Measurements from ENCODE around the gene IRAK1. TPM values are rescaled to one million over a fixed set of nuclear protein-coding genes. Genes with fewer than 3 reads are reported as not detected.

IRAK1 gene
- total and polyA plus RNA-seq, 2 of the 8 experiments (the other 6 are each of a cell fraction or from before 2014, with no cell fraction given), result 26.6 to 41.7 TPM

DNA sequence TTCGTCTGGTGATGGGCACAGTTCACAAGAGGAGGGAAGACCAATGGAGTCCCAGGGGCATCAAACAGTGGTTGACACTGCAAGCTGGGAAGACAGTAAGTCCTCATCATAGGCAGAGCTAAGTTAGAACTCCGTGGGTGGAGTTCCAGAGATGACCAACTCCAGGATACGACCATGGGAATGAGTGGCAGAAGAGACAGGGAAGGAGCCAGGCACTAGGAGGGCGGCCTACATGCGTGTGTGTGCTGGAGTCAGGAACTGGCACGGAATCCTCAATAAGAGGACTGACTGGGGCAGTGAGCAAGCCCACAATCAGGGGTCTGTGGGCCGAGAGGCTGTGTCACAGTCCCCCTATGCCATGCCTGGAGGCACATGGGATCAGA, 30.4 kb upstream of the IRAK1 start:
- H3K4me3 ChIP-seq (ENCODE audit: extremely low read depth in 1 of 4, insufficient read depth in 2 of 4, low read depth in 3 of 4, low read length in 4 of 4), result no peak overlapping the region
- H3K9me3 ChIP-seq (ENCODE audit: insufficient read depth in 2 of 2, low read depth in 1 of 2, low read length in 1 of 2), result no peaks in the 10 kb centered on the region
- no peak overlapping the region for H3K9ac ChIP-seq (replicated peaks in 1 of 4; ENCODE audit: extremely low read depth in 1 of 4, low read depth in 3 of 4, low read length in 3 of 4)
- H3K4ac ChIP-seq (replicated peaks; ENCODE audit: insufficient read length, low read depth, low read length), result no peak overlapping the region
- no peak overlapping the region for H3K4me2 ChIP-seq (ENCODE audit: insufficient read depth in 1 of 2, low read depth in 2 of 2, low read length in 2 of 2)
- H2BK120ac ChIP-seq (replicated peaks; ENCODE audit: low read depth, low read length), result no peak overlapping the region
- ChIA-PET POLR2A (ENCODE audit: partially characterized antibody) (interaction anchor here (1.0 kb wide), 1 partner anchor 10 kb away, joined by 3 read pairs; no protein-coding TSS in a partner anchor), CTCF (ENCODE audit: partially characterized antibody) (interaction anchor here (0.7 to 2.0 kb wide), 7 partner anchors 11 to 54 kb away, joined by 3 to 6 read pairs (median 5); partner anchors contain the start of gene IRAK1)
- no peak overlapping the region for H3K14ac ChIP-seq (ENCODE audit: insufficient read length)
- no peaks in the 10 kb centered on the region for H3K23me2 ChIP-seq (ENCODE audit: low read depth, low read length)
- H4K20me1 ChIP-seq (replicated peaks in 1 of 2; ENCODE audit: control insufficient read depth in 1 of 2, insufficient read depth in 2 of 2, low read length in 2 of 2), result peaks cover 0 to 2% of the 10 kb centered on the region in 2 experiments
- no peak overlapping the region for H2BK5ac ChIP-seq (ENCODE audit: low read depth, low read length)
- no peak overlapping the region; the same call in 1 of the 2 replicates for H4K8ac ChIP-seq (ENCODE audit: extremely low read depth, insufficient read depth, low read length)
- no peak overlapping the region for H3K23ac ChIP-seq (ENCODE audit: insufficient read length)
- H2AK5ac ChIP-seq (ENCODE audit: low read depth, low read length), result no peak overlapping the region
- no peaks in the 10 kb centered on the region; a peak in 1 of 7 replicates for H3K4me1 ChIP-seq (replicated peaks in 1 of 4; ENCODE audit: control insufficient read depth in 3 of 4, insufficient read depth in 4 of 4, low read length in 3 of 4)
- H4K91ac ChIP-seq (replicated peaks; ENCODE audit: insufficient read length, low read length), result no peak overlapping the region
- no peaks in the 10 kb centered on the region; a peak in 1 of 8 replicates for H3K36me3 ChIP-seq (ENCODE audit: control insufficient read depth in 2 of 4, insufficient read depth in 4 of 4, low read length in 3 of 4)
- peaks cover 0 to 39% of the 10 kb centered on the region in 2 experiments; a peak in 2 of 4 replicates for H3K79me2 ChIP-seq (ENCODE audit: control insufficient read depth in 1 of 2, insufficient read depth in 2 of 2, low read length in 2 of 2)
- 86% methylated on average over 1 of the region's 7 CpGs; no CpG with 5 or more reads in 1 of the 2 experiments for WGBS, 2 experiments (ENCODE audit: extremely low coverage in 1 of 2, insufficient coverage in 1 of 2, insufficient read length in 1 of 2, insufficient replicate concordance in 2 of 2, low coverage in 1 of 2, low lambda C conversion rate in 2 of 2, missing lambda C conversion rate in 1 of 2)
- H2AFZ ChIP-seq (ENCODE audit: low read length), result no peak overlapping the region
- H2BK12ac ChIP-seq (ENCODE audit: low read depth, low read length), result no peak overlapping the region
- H4K5ac ChIP-seq (ENCODE audit: insufficient read length, low read depth, low read length), result no peak overlapping the region
- no peak for DNase-seq (ENCODE audit: low read depth in 1 of 2, low spot score in 2 of 2)
- no peak overlapping the region for H3K18ac ChIP-seq (ENCODE audit: extremely low read depth, low read length)
- no peak for FAIRE-seq
- no peak overlapping the region for H3K27ac ChIP-seq (ENCODE audit: low read depth, low read length)
- TF ChIP-seq MAFK (IDR thresholded peaks at IDR 0.05; ENCODE audit: low read depth, low read length) (no peak), SP1 (IDR thresholded peaks at IDR 0.05; ENCODE audit: low read depth, low read length) (no peak), PHF8 (conservative IDR thresholded peaks at IDR 0.05; ENCODE audit: low read depth, low read length) (no peak), POLR2AphosphoS5 (IDR thresholded peaks at IDR 0.05; ENCODE audit: low read depth, low read length) (no peak), POLR2A (IDR thresholded peaks at IDR 0.05; ENCODE audit: control extremely low read depth in 1 of 2, low read depth in 2 of 2, low read length in 2 of 2) (no peak), CBX5 (IDR thresholded peaks at IDR 0.05; ENCODE audit: low read depth, low read length) (no peak), CHD1 (IDR thresholded peaks at IDR 0.05; ENCODE audit: low read depth, low read length) (no peak), ZNF274 (IDR thresholded peaks at IDR 0.05; ENCODE audit: borderline replicate concordance, extremely low read depth, low read length) (no peak), YY1 (IDR thresholded peaks at IDR 0.05; ENCODE audit: low read depth, low read length) (no peak), EGR1 (IDR thresholded peaks at IDR 0.05; ENCODE audit: borderline replicate concordance, low read depth, low read length) (no peak)
- TF ChIP-seq, protein P1, sequence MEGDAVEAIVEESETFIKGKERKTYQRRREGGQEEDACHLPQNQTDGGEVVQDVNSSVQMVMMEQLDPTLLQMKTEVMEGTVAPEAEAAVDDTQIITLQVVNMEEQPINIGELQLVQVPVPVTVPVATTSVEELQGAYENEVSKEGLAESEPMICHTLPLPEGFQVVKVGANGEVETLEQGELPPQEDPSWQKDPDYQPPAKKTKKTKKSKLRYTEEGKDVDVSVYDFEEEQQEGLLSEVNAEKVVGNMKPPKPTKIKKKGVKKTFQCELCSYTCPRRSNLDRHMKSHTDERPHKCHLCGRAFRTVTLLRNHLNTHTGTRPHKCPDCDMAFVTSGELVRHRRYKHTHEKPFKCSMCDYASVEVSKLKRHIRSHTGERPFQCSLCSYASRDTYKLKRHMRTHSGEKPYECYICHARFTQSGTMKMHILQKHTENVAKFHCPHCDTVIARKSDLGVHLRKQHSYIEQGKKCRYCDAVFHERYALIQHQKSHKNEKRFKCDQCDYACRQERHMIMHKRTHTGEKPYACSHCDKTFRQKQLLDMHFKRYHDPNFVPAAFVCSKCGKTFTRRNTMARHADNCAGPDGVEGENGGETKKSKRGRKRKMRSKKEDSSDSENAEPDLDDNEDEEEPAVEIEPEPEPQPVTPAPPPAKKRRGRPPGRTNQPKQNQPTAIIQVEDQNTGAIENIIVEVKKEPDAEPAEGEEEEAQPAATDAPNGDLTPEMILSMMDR (IDR thresholded peaks at IDR 0.05; ENCODE audit: control extremely low read depth in 1 of 3, insufficient read depth in 1 of 3, low read depth in 1 of 3, low read length in 3 of 3), result no peak
- TF ChIP-seq, protein P2, sequence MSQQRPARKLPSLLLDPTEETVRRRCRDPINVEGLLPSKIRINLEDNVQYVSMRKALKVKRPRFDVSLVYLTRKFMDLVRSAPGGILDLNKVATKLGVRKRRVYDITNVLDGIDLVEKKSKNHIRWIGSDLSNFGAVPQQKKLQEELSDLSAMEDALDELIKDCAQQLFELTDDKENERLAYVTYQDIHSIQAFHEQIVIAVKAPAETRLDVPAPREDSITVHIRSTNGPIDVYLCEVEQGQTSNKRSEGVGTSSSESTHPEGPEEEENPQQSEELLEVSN (IDR thresholded peaks at IDR 0.05), result no peak
- H2BK20ac ChIP-seq (ENCODE audit: low read length), result no peak overlapping the region
- no peak overlapping the region for H2BK15ac ChIP-seq (ENCODE audit: low read length)
- H3K56ac ChIP-seq (replicated peaks; ENCODE audit: insufficient read length, low read depth, low read length), result no peak overlapping the region
- H3K27me3 ChIP-seq (replicated peaks in 1 of 4; ENCODE audit: control insufficient read depth in 3 of 4, extremely low read depth in 1 of 4, insufficient read depth in 3 of 4, low read length in 3 of 4), result no peaks in the 10 kb centered on the region
- H3K79me1 ChIP-seq (ENCODE audit: low read depth, low read length), result peaks cover 7% of the 10 kb centered on the region; the same call in 1 of the 2 replicates
